ENCODE data around the gene DIPK1B. TPM values are rescaled to one million over a fixed set of nuclear protein-coding genes. Genes with fewer than 3 reads are reported as not detected.

The DIPK1B gene
- total RNA-seq, 1 donor from 2014 or later: 11.0 TPM

GRCh38 chr9:136667940-136668760 is 44.2 kb upstream of the DIPK1B start:
- Histone ChIP-seq H3K36me3 (ENCODE audit: control insufficient read depth in 3 of 3, insufficient read depth in 3 of 3, low read length in 3 of 3) (peaks cover 0 to 24% (median 6%) of the 10 kb centered on the region in 3 donors), H3K4me1 (ENCODE audit: control insufficient read depth in 3 of 3, insufficient read depth in 3 of 3, low read length in 3 of 3) (peaks cover 4 to 12% (median 11%) of the 10 kb centered on the region in 3 donors), H3K27ac (ENCODE audit: low read depth, low read length) (no peak overlapping the region)

DNA sequence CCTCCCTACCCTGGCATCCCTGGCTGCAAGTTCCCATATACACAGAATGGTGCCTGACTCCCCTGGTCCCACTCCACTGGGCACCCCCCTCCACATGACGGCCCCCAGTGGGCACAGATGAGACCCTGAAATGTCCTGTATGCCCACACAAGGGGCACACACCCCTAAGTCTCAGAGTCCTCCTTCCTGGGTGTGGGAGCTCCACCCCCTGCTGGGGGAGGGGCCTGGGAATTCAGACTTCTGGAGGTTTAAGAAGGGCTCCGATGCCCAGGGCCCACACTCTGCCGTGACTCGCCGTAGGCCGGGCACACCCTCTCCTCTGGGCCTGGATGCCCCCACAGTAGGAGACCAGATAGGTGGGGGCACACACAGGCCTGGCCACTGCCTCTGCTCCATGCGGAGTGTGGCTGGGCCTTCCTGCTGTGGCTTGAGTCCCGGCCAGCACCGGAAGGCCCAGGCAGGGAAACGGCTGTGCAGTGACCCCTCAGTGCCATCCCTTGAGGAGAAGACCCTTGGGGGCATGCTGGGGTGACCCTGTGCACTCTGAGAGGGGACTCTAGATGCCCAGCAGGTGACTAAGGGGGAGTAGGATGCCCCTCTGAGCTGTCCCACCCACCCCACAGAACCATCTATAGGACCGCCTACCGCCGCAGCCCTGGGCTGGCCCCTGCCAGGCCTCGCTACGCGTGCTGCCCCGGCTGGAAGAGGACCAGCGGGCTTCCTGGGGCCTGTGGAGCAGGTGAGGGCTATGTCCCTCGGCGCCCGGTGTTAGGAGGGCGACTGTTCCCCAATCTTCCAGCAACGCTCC is 43.2 kb upstream of the DIPK1B start:
- peaks cover 0 to 25% (median 7%) of the 10 kb centered on the region in 3 donors for H3K36me3 ChIP-seq (ENCODE audit: control insufficient read depth in 3 of 3, insufficient read depth in 3 of 3, low read length in 3 of 3)
- H3K4me3 ChIP-seq (ENCODE audit: low read length in 3 of 3): peak overlapping the region; percentile 46 to 61 (median 48)
- peaks cover 4 to 12% (median 11%) of the 10 kb centered on the region in 3 donors for H3K4me1 ChIP-seq (ENCODE audit: control insufficient read depth in 3 of 3, insufficient read depth in 3 of 3, low read length in 3 of 3)
- peak overlapping the region in 1 of 3 donors; percentile 79 for H3K9ac ChIP-seq (ENCODE audit: low read depth in 1 of 3, low read length in 3 of 3)
- H3K27ac ChIP-seq (ENCODE audit: low read depth, low read length): no peak overlapping the region
- H3K9me3 ChIP-seq (ENCODE audit: control insufficient read depth in 3 of 3, low read length in 3 of 3): no peaks in the 10 kb centered on the region
- peaks cover 17 to 25% (median 23%) of the 10 kb centered on the region in 3 donors for H3K27me3 ChIP-seq (ENCODE audit: control insufficient read depth in 3 of 3, insufficient read depth in 3 of 3, low read length in 3 of 3)

More at GRCh38 chr9:136667940-136668760, 44.2 kb upstream of the DIPK1B start:
- peak overlapping the region; percentile 46 to 61 (median 59) for H3K4me3 ChIP-seq (ENCODE audit: low read length in 3 of 3)
- peak overlapping the region; percentile 23 to 79 (median 61) for H3K9ac ChIP-seq (ENCODE audit: low read depth in 1 of 3, low read length in 3 of 3)
- H3K9me3 ChIP-seq (ENCODE audit: control insufficient read depth in 3 of 3, low read length in 3 of 3): no peaks in the 10 kb centered on the region
- H3K27me3 ChIP-seq (ENCODE audit: control insufficient read depth in 3 of 3, insufficient read depth in 3 of 3, low read length in 3 of 3): peaks cover 21 to 29% (median 27%) of the 10 kb centered on the region in 3 donors

- peaks cover 0 to 22% (median 10%) of the 10 kb centered on the region in 3 donors for H3K36me3 ChIP-seq (ENCODE audit: control insufficient read depth in 3 of 3, insufficient read depth in 3 of 3, low read length in 3 of 3)
- peaks cover 4 to 12% (median 11%) of the 10 kb centered on the region in 3 donors for H3K4me1 ChIP-seq (ENCODE audit: control insufficient read depth in 3 of 3, insufficient read depth in 3 of 3, low read length in 3 of 3)
- peaks cover 9 to 22% (median 18%) of the 10 kb centered on the region in 3 donors for H3K27me3 ChIP-seq (ENCODE audit: control insufficient read depth in 3 of 3, insufficient read depth in 3 of 3, low read length in 3 of 3)
- no peaks in the 10 kb centered on the region for H3K9me3 ChIP-seq (ENCODE audit: control insufficient read depth in 3 of 3, low read length in 3 of 3)
- H3K4me3 ChIP-seq (ENCODE audit: low read length in 3 of 3): peak overlapping the region in 2 of 3 donors; percentile 23 to 61
- H3K27ac ChIP-seq (ENCODE audit: low read depth, low read length): no peak overlapping the region
- H3K9ac ChIP-seq (ENCODE audit: low read depth in 1 of 3, low read length in 3 of 3): peak overlapping the region in 1 of 3 donors; percentile 79
These were observed 42.4 kb upstream of the DIPK1B start for GRCh38 chr9:136669791-136670464.

DNA sequence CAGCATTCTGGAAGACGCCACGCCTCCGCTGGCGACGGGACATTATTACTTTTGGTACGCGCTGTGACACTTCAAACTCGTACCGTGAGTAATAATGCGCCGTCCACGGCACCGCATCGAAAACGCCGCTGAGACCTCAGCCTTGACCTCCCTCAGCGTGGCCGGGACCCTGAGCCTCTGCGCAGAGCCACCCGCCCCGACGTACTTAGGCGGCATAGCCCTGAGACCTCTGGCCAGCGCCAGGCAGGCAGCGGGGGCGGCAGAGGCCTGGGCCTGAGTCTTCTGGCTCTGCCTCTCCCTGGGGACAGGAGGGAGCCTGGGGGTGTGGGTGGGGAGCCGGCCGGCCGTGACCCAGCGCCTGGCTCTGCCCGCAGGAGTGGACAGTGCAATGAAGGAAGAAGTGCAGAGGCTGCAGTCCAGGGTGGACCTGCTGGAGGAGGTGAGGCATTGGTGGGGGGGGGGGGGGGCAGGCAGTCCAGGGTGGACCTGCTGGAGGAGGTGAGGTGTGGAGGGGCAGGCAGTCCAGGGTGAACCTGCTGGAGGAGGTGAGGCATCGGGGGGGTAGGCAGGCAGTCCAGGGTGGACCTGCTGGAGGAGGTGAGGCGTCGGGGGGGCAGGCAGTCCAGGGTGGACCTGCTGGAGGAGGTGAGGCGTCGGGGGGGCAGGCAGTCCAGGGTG is 41.7 kb upstream of the DIPK1B start:
- Histone ChIP-seq H3K4me1 (ENCODE audit: control insufficient read depth in 3 of 3, insufficient read depth in 3 of 3, low read length in 3 of 3) (peaks cover 4 to 11% (median 8%) of the 10 kb centered on the region in 3 donors), H3K36me3 (ENCODE audit: control insufficient read depth in 3 of 3, insufficient read depth in 3 of 3, low read length in 3 of 3) (peaks cover 0 to 22% (median 9%) of the 10 kb centered on the region in 3 donors), H3K9ac (ENCODE audit: low read depth in 1 of 3, low read length in 3 of 3) (peak overlapping the region in 1 of 3 donors; percentile 66), H3K27ac (ENCODE audit: low read depth, low read length) (no peak overlapping the region), H3K9me3 (ENCODE audit: control insufficient read depth in 3 of 3, low read length in 3 of 3) (no peaks in the 10 kb centered on the region), H3K4me3 (ENCODE audit: low read length in 3 of 3) (peak overlapping the region in 1 of 3 donors; percentile 29), H3K27me3 (ENCODE audit: control insufficient read depth in 3 of 3, insufficient read depth in 3 of 3, low read length in 3 of 3) (peaks cover 6 to 18% (median 13%) of the 10 kb centered on the region in 3 donors)

- no peak overlapping the region for H3K27ac ChIP-seq (ENCODE audit: low read depth, low read length)
- H3K4me1 ChIP-seq (ENCODE audit: control insufficient read depth in 3 of 3, insufficient read depth in 3 of 3, low read length in 3 of 3): peaks cover 4 to 11% (median 8%) of the 10 kb centered on the region in 3 donors
- H3K36me3 ChIP-seq (ENCODE audit: control insufficient read depth in 3 of 3, insufficient read depth in 3 of 3, low read length in 3 of 3): peaks cover 0 to 25% (median 9%) of the 10 kb centered on the region in 3 donors
- H3K9ac ChIP-seq (ENCODE audit: low read depth in 1 of 3, low read length in 3 of 3): peak overlapping the region in 1 of 3 donors; percentile 66
- peaks cover 6 to 18% (median 13%) of the 10 kb centered on the region in 3 donors for H3K27me3 ChIP-seq (ENCODE audit: control insufficient read depth in 3 of 3, insufficient read depth in 3 of 3, low read length in 3 of 3)
- no peaks in the 10 kb centered on the region for H3K9me3 ChIP-seq (ENCODE audit: control insufficient read depth in 3 of 3, low read length in 3 of 3)
- H3K4me3 ChIP-seq (ENCODE audit: low read length in 3 of 3): no peak overlapping the region
These were observed 41.1 kb upstream of the DIPK1B start for GRCh38 chr9:136671254-136671614.

GRCh38 chr9:136671646-136672430 is 40.5 kb upstream of the DIPK1B start:
- Histone ChIP-seq H3K27me3 (ENCODE audit: control insufficient read depth in 3 of 3, insufficient read depth in 3 of 3, low read length in 3 of 3) (peaks cover 6 to 18% (median 13%) of the 10 kb centered on the region in 3 donors), H3K4me3 (ENCODE audit: low read length in 3 of 3) (peak overlapping the region in 1 of 3 donors; percentile 13), H3K9ac (ENCODE audit: low read depth in 1 of 3, low read length in 3 of 3) (peak overlapping the region in 1 of 3 donors; percentile 40), H3K27ac (ENCODE audit: low read depth, low read length) (no peak overlapping the region), H3K9me3 (ENCODE audit: control insufficient read depth in 3 of 3, low read length in 3 of 3) (no peaks in the 10 kb centered on the region), H3K36me3 (ENCODE audit: control insufficient read depth in 3 of 3, insufficient read depth in 3 of 3, low read length in 3 of 3) (peaks cover 0 to 27% (median 12%) of the 10 kb centered on the region in 3 donors), H3K4me1 (ENCODE audit: control insufficient read depth in 3 of 3, insufficient read depth in 3 of 3, low read length in 3 of 3) (peaks cover 4 to 7% (median 4%) of the 10 kb centered on the region in 3 donors)

- Histone ChIP-seq H3K27ac (ENCODE audit: low read depth, low read length) (no peak overlapping the region), H3K9ac (ENCODE audit: low read depth in 1 of 3, low read length in 3 of 3) (peak overlapping the region in 1 of 3 donors; percentile 16), H3K36me3 (ENCODE audit: control insufficient read depth in 3 of 3, insufficient read depth in 3 of 3, low read length in 3 of 3) (peaks cover 0 to 23% (median 11%) of the 10 kb centered on the region in 3 donors), H3K4me3 (ENCODE audit: low read length in 3 of 3) (peak overlapping the region in 1 of 3 donors; percentile 13), H3K9me3 (ENCODE audit: control insufficient read depth in 3 of 3, low read length in 3 of 3) (no peaks in the 10 kb centered on the region), H3K4me1 (ENCODE audit: control insufficient read depth in 3 of 3, insufficient read depth in 3 of 3, low read length in 3 of 3) (no peaks in the 10 kb centered on the region), H3K27me3 (ENCODE audit: control insufficient read depth in 3 of 3, insufficient read depth in 3 of 3, low read length in 3 of 3) (peaks cover 6 to 18% (median 13%) of the 10 kb centered on the region in 3 donors)
These were observed 39.8 kb upstream of the DIPK1B start for GRCh38 chr9:136672431-136673087.
